NCI-H128 (cell line): ENCODE results near the gene EDARADD.
"Not testable (repeated sequence)": the region's sequence is repeated elsewhere in the genome, so short reads cannot be mapped to it uniquely, and the experiment has no call there.

ENCODE experiments used
- DNase-seq: peaks from one replicate; lab custom pipeline; 2025; ENCODE audit not compliant: unreplicated experiment; lab: John Stamatoyannopoulos, UW

The EDARADD gene

GRCh38 chr1:236484310-236484971 lies 90.4 kb downstream of the EDARADD start:
- no peak for DNase-seq

- DNase-seq = no peak
These were observed 92.4 kb downstream of the EDARADD start for GRCh38 chr1:236486356-236487002.

GRCh38 chr1:236489161-236489560 lies 95.1 kb downstream of the EDARADD start:
- DNase-seq = not testable (repeated sequence)

GRCh38 chr1:236489710-236490377 lies 95.8 kb downstream of the EDARADD start:
- DNase-seq = no peak

- DNase-seq = no peak
These were observed 97.5 kb downstream of the EDARADD start for GRCh38 chr1:236491469-236492136.

- no peak for DNase-seq
These were observed 98.3 kb downstream of the EDARADD start for GRCh38 chr1:236492378-236492777.

GRCh38 chr1:236494082-236494481 lies 100.0 kb downstream of the EDARADD start:
- DNase-seq = no peak

- DNase-seq = no peak
These were observed 100.7 kb downstream of the EDARADD start for GRCh38 chr1:236494586-236495466.

GRCh38 chr1:236495467-236496112 lies 101.5 kb downstream of the EDARADD start:
- DNase-seq = no peak

- DNase-seq = no peak
These were observed 103.8 kb downstream of the EDARADD start for GRCh38 chr1:236497908-236498307.

- DNase-seq = no peak
These were observed 107.0 kb downstream of the EDARADD start for GRCh38 chr1:236501093-236501492.

- no peak for DNase-seq
These were observed 108.5 kb downstream of the EDARADD start for GRCh38 chr1:236502579-236502971.

- no peak for DNase-seq
These were observed 109.0 kb downstream of the EDARADD start for GRCh38 chr1:236502972-236503639.

- DNase-seq = not testable (repeated sequence)
These were observed 110.3 kb downstream of the EDARADD start for GRCh38 chr1:236504338-236504737.

GRCh38 chr1:236507022-236507700 lies 113.1 kb downstream of the EDARADD start:
- DNase-seq = no peak

GRCh38 chr1:236508593-236509027 lies 114.5 kb downstream of the EDARADD start:
- DNase-seq = no peak

GRCh38 chr1:236509203-236509602 lies 115.1 kb downstream of the EDARADD start:
- no peak for DNase-seq

GRCh38 chr1:236509647-236510401 lies 115.7 kb downstream of the EDARADD start:
- no peak for DNase-seq
